ENCODE results near the gene STK36.

- TF ChIP-seq POLR2A (IDR thresholded peaks at IDR 0.05) (no peak), CTCF (IDR thresholded peaks at IDR 0.05) (no peak)
Measured at GRCh38 chr2:218745160-218745558, 73.3 kb downstream of the STK36 start.

All from sigmoid colon (tissue), 3 donors.